Subcutaneous preadipocyte (primary cell): Measurements from ENCODE around the gene OR2V1. TPM values are rescaled to one million over a fixed set of nuclear protein-coding genes. Genes with fewer than 3 reads are reported as not detected.

ENCODE experiments used
- total RNA-seq: library from RNA; depleted of rRNA; stranded (reverse); fragments of >200 nt; gene quantifications from 2 replicates; pipeline ENCODE4 v1.2.3, GENCODE V29; 2012

OR2V1 gene, protein sequence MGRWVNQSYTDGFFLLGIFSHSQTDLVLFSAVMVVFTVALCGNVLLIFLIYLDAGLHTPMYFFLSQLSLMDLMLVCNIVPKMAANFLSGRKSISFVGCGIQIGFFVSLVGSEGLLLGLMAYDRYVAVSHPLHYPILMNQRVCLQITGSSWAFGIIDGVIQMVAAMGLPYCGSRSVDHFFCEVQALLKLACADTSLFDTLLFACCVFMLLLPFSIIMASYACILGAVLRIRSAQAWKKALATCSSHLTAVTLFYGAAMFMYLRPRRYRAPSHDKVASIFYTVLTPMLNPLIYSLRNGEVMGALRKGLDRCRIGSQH
- total RNA-seq = not detected in 2 replicates

DNA sequence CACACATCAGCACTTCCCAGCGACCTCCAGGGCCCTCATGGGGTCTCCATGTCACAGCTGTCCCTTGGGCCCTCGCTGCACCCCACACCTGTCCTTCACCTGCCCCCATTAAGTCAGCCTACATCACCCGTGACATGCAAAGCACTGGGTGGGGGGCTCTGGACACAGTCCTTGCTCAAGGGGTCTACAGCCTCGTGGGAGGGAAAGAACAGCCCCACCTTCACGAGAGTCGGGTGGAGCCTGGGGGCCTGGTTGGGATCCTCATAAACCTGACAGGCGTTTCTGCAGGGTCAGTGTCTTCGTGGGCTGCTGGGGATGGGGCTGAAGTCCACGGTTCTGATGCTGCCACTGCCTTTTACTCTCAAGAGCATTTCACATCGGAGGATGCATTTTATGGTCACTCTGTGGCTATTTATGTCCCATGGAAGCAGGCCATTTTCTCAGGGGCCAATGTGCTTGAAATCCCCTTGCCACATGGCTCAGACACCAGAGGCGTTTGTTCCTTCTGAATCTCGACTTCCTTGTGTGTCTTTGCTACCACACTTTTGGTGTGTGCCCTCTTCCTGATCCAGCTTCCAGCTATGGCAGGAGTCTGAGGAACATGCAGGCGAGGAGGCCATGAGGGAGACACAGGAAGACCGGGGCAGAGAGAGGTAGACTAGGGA, at the start of gene OR2V1:
OR2V1 (minus strand) TSS at position 338 of the 665 bp plus-strand sequence. CDS start 5,865 bp downstream, outside the sequence.

DNA sequence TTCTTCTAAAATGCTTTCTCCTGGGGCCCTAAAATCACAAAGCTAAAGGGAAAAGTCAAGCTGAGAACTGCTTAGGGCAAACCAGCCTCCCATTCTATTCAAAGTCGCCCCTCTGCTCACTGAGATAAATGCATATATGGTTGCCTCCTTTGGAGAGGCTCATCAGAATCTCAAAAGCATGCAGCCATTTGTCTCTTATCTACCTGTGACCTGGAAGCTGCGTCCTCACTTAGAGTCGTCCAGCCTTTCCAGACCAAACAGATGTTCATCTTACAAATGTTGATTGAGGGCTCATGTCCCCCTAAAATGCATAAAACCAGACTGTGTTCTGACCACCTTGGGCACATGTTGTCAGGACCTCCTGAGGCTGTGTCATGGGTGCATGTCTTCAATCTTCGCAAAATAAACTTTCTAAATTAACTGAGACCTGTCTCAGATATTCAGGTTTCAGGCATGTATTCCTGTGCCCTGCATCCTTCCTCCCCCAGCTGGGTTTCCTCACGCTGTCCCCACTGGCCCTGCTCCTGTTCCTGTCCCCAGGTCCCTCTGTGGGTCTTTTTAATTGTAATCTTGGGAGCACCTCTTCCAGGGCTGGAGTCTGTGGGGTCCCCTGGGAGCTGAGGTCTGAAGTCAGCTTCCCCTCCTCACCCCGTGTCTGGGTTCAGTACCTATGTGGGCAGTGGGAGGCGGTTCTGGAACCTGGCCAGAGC, 16.1 kb upstream of the OR2V1 start, which contains the start of gene OR2V2:
OR2V2 (plus strand) TSS at position 660 of the 710 bp plus-strand sequence. CDS start 7,357 bp downstream, outside the sequence.

Other genes with a start within 250 kb of the OR2V1 start
- gene BTNL8, start 232.0 kb downstream of the OR2V1 start, total RNA-seq = not detected in 2 replicates
- gene BTNL3, start 142.3 kb downstream of the OR2V1 start, total RNA-seq = not detected in 2 replicates
- 0.37 TPM in 1 of 2 replicates, not detected in the other for gene BTNL9, start 90.9 kb downstream of the OR2V1 start, total RNA-seq
- gene OR2V2, start 16.4 kb upstream of the OR2V1 start, total RNA-seq = not detected in 2 replicates
- gene TRIM7, start 74.0 kb upstream of the OR2V1 start, total RNA-seq = 10.3 and 13.5 TPM in 2 replicates
- 9.9 and 14.5 TPM in 2 replicates for gene TRIM41, start 92.1 kb upstream of the OR2V1 start, total RNA-seq
- gene RACK1, start 112.7 kb upstream of the OR2V1 start, total RNA-seq = 4,244 and 5,733 TPM in 2 replicates
- 8.8 and 12.9 TPM in 2 replicates for gene TRIM52, start 130.0 kb upstream of the OR2V1 start, total RNA-seq
- 0.37 and 0.39 TPM in 2 replicates for gene OR4F3, start 236.1 kb upstream of the OR2V1 start, total RNA-seq